Parathyroid adenoma (tissue), 2 donors: ENCODE results near the gene LUZP2.

ENCODE experiments used
- H2AFZ ChIP-seq: fragments of 300-600 bp; sonication (generic); one replicate; pipeline ENCODE4 v1.7.0; 2017; ENCODE audit warnings: antibody characterized with exemption, mild to moderate bottlenecking
- H3K27ac ChIP-seq: fragments of 300-600 bp; sonication (generic); one replicate; pipeline ENCODE4 v1.7.0; 2017
- H3K27me3 ChIP-seq: fragments of 300-600 bp; sonication (generic); one replicate; pipeline ENCODE4 v1.7.0; 2017; ENCODE audit warnings: low read length; ENCODE audit not compliant: control insufficient read depth, insufficient read depth
- H3K36me3 ChIP-seq: fragments of 300-600 bp; sonication (generic); one replicate; pipeline ENCODE4 v1.7.0; 2017; ENCODE audit warnings: low read length; ENCODE audit not compliant: control insufficient read depth, insufficient read depth
- H3K4me1 ChIP-seq: fragments of 300-600 bp; sonication (generic); one replicate; pipeline ENCODE4 v1.7.0; 2017; ENCODE audit warnings: control low read depth
- H3K4me2 ChIP-seq: fragments of 300-600 bp; sonication (generic); one replicate; pipeline ENCODE4 v1.7.0; 2017; ENCODE audit warnings: low read length
- H3K4me3 ChIP-seq: fragments of 300-600 bp; sonication (generic); one replicate; pipeline ENCODE4 v1.7.0; 2017; ENCODE audit warnings: low read depth, low read length
- H3K79me2 ChIP-seq: fragments of 300-600 bp; sonication (generic); one replicate; pipeline ENCODE4 v1.7.0; 2017; ENCODE audit warnings: control low read depth
- H3K9ac ChIP-seq: fragments of 300-600 bp; sonication (generic); one replicate; pipeline ENCODE4 v1.7.0; 2017; ENCODE audit warnings: mild to moderate bottlenecking
- H3K9me3 ChIP-seq: fragments of 300-600 bp; sonication (generic); one replicate; pipeline ENCODE4 v1.7.0; 2017; ENCODE audit warnings: low read length; ENCODE audit not compliant: control insufficient read depth
- TF ChIP-seq, protein P1 (sequence below): fragments of 300-600 bp; sonication (generic); IDR thresholded peaks from one replicate; pipeline ENCODE4 v1.7.0; 2017; ENCODE audit warnings: antibody characterized with exemption, mild to moderate bottlenecking
- donor health status: primary hyperparathyroidism.

The LUZP2 gene

DNA sequence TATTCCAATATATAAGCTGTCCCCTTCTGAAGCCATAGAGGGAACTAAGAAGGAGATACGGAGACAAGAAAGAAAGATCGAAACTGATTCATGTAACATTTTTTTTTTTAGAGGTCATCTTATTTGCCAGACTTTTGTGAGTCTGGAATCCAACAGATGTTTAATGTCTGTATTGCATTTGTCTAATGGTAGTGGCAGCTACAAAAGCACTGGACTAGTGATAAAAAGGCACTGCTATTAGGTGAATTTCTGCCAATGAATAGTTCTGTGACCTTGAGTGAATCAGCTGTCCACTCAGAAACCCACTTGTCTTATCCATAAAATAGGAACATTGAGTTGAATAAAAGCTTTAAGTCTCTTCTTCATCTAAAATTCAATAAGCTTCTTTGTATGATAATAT lies 25.8 kb upstream of the LUZP2 start:
- H3K4me2 ChIP-seq = no peak overlapping the region
- no peaks in the 10 kb centered on the region for H3K4me1 ChIP-seq
- TF ChIP-seq, protein P1, sequence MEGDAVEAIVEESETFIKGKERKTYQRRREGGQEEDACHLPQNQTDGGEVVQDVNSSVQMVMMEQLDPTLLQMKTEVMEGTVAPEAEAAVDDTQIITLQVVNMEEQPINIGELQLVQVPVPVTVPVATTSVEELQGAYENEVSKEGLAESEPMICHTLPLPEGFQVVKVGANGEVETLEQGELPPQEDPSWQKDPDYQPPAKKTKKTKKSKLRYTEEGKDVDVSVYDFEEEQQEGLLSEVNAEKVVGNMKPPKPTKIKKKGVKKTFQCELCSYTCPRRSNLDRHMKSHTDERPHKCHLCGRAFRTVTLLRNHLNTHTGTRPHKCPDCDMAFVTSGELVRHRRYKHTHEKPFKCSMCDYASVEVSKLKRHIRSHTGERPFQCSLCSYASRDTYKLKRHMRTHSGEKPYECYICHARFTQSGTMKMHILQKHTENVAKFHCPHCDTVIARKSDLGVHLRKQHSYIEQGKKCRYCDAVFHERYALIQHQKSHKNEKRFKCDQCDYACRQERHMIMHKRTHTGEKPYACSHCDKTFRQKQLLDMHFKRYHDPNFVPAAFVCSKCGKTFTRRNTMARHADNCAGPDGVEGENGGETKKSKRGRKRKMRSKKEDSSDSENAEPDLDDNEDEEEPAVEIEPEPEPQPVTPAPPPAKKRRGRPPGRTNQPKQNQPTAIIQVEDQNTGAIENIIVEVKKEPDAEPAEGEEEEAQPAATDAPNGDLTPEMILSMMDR = no peak
- H3K79me2 ChIP-seq = no peaks in the 10 kb centered on the region
- H3K9ac ChIP-seq = no peak overlapping the region
- H3K36me3 ChIP-seq = no peaks in the 10 kb centered on the region
- H3K27me3 ChIP-seq = no peaks in the 10 kb centered on the region
- H3K27ac ChIP-seq = no peak overlapping the region
- H3K9me3 ChIP-seq = no peaks in the 10 kb centered on the region
- no peak overlapping the region for H3K4me3 ChIP-seq
- H2AFZ ChIP-seq = no peak overlapping the region

DNA sequence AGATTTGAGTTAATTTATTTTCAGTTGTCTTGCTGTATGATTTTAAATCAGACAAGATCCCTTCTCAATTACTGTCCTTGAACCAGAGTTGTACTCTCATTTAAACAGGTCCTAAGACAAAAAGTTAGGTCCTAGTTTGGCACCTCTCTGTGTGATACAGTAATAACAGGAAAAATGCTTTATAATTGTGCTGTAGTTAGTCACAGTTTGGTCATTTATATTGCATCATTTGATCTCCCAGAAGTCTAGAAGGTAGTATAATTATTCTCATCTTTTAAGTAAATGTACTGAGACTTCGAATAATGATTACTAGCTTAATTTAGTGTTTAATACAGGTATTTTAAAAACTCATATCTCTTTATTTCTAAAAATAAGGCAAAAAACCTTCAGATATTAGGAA lies 18.1 kb upstream of the LUZP2 start:
- TF ChIP-seq, protein P1 = no peak
- no peaks in the 10 kb centered on the region for H3K4me1 ChIP-seq
- no peak overlapping the region for H3K4me2 ChIP-seq
- H3K27ac ChIP-seq = no peak overlapping the region
- H3K9ac ChIP-seq = no peak overlapping the region
- no peaks in the 10 kb centered on the region for H3K9me3 ChIP-seq
- no peaks in the 10 kb centered on the region for H3K79me2 ChIP-seq
- H3K27me3 ChIP-seq = no peaks in the 10 kb centered on the region
- H3K36me3 ChIP-seq = no peaks in the 10 kb centered on the region
- no peak overlapping the region for H2AFZ ChIP-seq
- no peak overlapping the region for H3K4me3 ChIP-seq

DNA sequence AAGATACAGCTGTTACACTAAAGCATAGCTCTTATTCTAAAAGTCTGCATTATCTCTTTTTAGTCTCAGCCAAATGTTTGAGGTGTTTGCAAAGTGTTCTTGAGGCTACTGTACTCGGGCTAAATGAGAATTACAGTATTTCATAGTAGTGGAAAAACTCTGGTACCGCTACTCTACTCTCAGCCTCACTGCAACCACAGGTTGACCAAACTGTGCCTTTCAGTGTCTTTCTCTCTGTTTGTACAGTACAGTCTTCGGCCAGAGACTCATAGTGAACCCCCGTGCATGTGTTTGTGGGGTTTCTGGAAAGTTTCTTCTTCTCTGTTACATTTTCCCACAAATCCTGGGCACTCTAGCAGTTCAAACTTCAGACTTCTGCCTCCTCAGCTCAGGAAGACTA lies 7.4 kb upstream of the LUZP2 start:
- Histone ChIP-seq H3K9me3 (no peaks in the 10 kb centered on the region), H3K27ac (no peak overlapping the region), H2AFZ (no peak overlapping the region), H3K79me2 (no peaks in the 10 kb centered on the region), H3K4me2 (no peak overlapping the region), H3K36me3 (no peaks in the 10 kb centered on the region), H3K9ac (no peak overlapping the region), H3K27me3 (no peaks in the 10 kb centered on the region), H3K4me3 (no peak overlapping the region), H3K4me1 (no peaks in the 10 kb centered on the region)
- TF ChIP-seq, protein P1 = no peak

DNA sequence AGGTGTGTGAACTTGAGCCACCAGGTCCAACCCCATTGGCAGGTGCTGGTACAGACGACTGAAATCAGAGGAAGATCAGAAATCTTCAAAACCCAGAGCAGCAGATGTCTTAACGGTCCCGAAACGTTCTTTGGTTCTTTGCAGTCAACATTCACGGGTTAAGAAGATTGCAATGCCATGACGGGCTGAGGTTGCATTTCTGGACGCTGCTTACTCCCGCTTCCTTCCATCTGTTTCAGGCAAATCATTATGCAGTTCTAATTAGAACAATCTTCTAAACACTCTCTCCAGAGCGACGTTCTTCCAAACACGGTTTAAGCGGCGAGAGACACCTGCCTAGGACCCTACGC lies 492 bp upstream of the LUZP2 start:
- H3K9me3 ChIP-seq = no peaks in the 10 kb centered on the region
- TF ChIP-seq, protein P1 = no peak
- H3K27ac ChIP-seq = no peak overlapping the region
- H3K79me2 ChIP-seq = no peaks in the 10 kb centered on the region
- no peak overlapping the region for H3K9ac ChIP-seq
- no peaks in the 10 kb centered on the region for H3K27me3 ChIP-seq
- peak overlapping the region; percentile 46 for H3K4me3 ChIP-seq
- no peak overlapping the region for H2AFZ ChIP-seq
- peak overlapping the region; percentile 58 for H3K4me2 ChIP-seq
- H3K4me1 ChIP-seq = no peaks in the 10 kb centered on the region
- no peaks in the 10 kb centered on the region for H3K36me3 ChIP-seq

DNA sequence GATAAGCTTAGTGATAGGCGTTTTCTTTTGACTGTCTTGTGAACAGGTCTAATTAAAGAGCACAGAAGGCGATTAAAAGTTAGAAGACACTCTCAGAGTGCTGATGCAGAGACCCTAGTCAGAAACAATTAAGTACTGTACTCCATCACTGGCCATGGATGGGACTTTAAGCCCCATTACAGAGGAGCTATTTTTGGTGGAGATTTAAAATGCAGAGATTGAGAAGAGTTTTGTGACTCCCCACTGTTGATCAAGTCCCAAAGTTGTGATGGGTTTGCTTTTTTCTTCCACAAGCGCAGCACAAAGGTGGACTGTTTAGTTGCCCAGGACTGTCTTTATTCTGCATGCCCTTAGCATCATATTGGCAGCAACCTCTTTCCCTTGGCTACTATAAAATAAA lies 978 bp downstream of the LUZP2 start:
- TF ChIP-seq, protein P1 = no peak
- H3K4me1 ChIP-seq = no peaks in the 10 kb centered on the region
- H3K4me2 ChIP-seq = no peak overlapping the region
- no peaks in the 10 kb centered on the region for H3K36me3 ChIP-seq
- H2AFZ ChIP-seq = no peak overlapping the region
- H3K9me3 ChIP-seq = no peaks in the 10 kb centered on the region
- no peaks in the 10 kb centered on the region for H3K79me2 ChIP-seq
- no peaks in the 10 kb centered on the region for H3K27me3 ChIP-seq
- H3K27ac ChIP-seq = no peak overlapping the region
- H3K9ac ChIP-seq = no peak overlapping the region
- no peak overlapping the region for H3K4me3 ChIP-seq
